SU-DHL-6 (cell line): ENCODE measurements around the gene ARAP3.

Experiments
- H2AFZ ChIP-seq: fragments of 200-600 bp; sonication (generic); 2 replicates; pipeline ENCODE4 v1.6.1; 2014; ENCODE audit warnings: low read depth, mild to moderate bottlenecking, moderate library complexity, mixed read lengths, antibody characterized with exemption, low read length; ENCODE audit not compliant: severe bottlenecking
- H3F3A ChIP-seq: fragments of 200-600 bp; shearing (Covaris generic); 2 replicates; pipeline ENCODE4 v1.6.0; 2016; ENCODE audit warnings: antibody characterized with exemption, mild to moderate bottlenecking; ENCODE audit not compliant: insufficient read depth
- H3K27ac ChIP-seq: fragments of 200-600 bp; sonication (generic); 2 replicates; pipeline ENCODE4 v1.5.1; 2016; ENCODE audit warnings: low read depth, mild to moderate bottlenecking, low read length, moderate library complexity, mixed read lengths
- H3K27me3 ChIP-seq: fragments of 200-600 bp; sonication (generic), shearing (Covaris generic); 2 replicates; pipeline ENCODE4 v1.6.0; 2014; ENCODE audit warnings: mild to moderate bottlenecking, low read length
- H3K36me3 ChIP-seq: fragments of 200-600 bp; sonication (generic); 2 replicates; pipeline ENCODE4 v1.6.1; 2014; ENCODE audit warnings: mild to moderate bottlenecking, low read length, mixed read lengths
- H3K4me2 ChIP-seq: fragments of 300-600, 200-600 bp; shearing (Covaris generic), sonication (generic); 2 replicates; pipeline ENCODE4 v1.6.0; 2014; ENCODE audit warnings: low read length, low read depth, mild to moderate bottlenecking; ENCODE audit not compliant: poor library complexity, severe bottlenecking
- H3K4me3 ChIP-seq: fragments of 200-600 bp; sonication (generic); 2 replicates; pipeline ENCODE4 v1.5.1; 2014; ENCODE audit warnings: antibody characterized with exemption, low read length, mild to moderate bottlenecking, mixed read lengths; ENCODE audit not compliant: insufficient read depth, poor library complexity, severe bottlenecking
- H3K79me2 ChIP-seq: fragments of 200-600 bp; sonication (generic); 2 replicates; pipeline ENCODE4 v1.6.1; 2014; ENCODE audit warnings: mild to moderate bottlenecking, low read length, moderate library complexity; ENCODE audit not compliant: insufficient read depth
- H3K9ac ChIP-seq: fragments of 200-600 bp; sonication (generic); 2 replicates; pipeline ENCODE4 v1.7.0; 2014; ENCODE audit warnings: mild to moderate bottlenecking, low read length
- H3K9me2 ChIP-seq: fragments of 200-600 bp; sonication (generic); replicated peaks from 2 replicates; pipeline ENCODE4 v1.6.1; 2014; ENCODE audit warnings: low read length; ENCODE audit not compliant: insufficient read depth
- H3K9me3 ChIP-seq: fragments of 200-600 bp; sonication (generic); 2 replicates; pipeline ENCODE4 v1.6.1; 2014; ENCODE audit warnings: low read length, mixed read lengths; ENCODE audit not compliant: insufficient read depth
- H4K20me1 ChIP-seq: fragments of 200-600 bp; sonication (generic); 2 replicates; pipeline ENCODE4 v1.6.1; 2014; ENCODE audit warnings: low read depth, mild to moderate bottlenecking, antibody characterized with exemption, low read length, moderate library complexity, mixed read lengths
- CTCF ChIP-seq: fragments of 200-600 bp; sonication (generic); IDR thresholded peaks from one replicate; pipeline ENCODE4 v1.5.1; 2017; ENCODE audit warnings: antibody characterized with exemption, mild to moderate bottlenecking, low read length, moderate library complexity; ENCODE audit not compliant: insufficient read depth, poor library complexity, severe bottlenecking
- EZH2phosphoT487 ChIP-seq: fragments of 200-600 bp; sonication (generic), shearing (Covaris generic); conservative IDR thresholded peaks from 2 replicates; pipeline ENCODE4 v1.6.1; 2018; ENCODE audit warnings: mild to moderate bottlenecking, antibody characterized with exemption, low read length, moderate library complexity, mixed read lengths

The ARAP3 gene

GRCh38 chr5:141630570-141631140 is 51.4 kb downstream of the ARAP3 start:
- H4K20me1 ChIP-seq, result peaks cover 10% of the 10 kb centered on the region
- H3K4me3 ChIP-seq, result no peak overlapping the region
- H3K9me2 ChIP-seq, result no peaks in the 10 kb centered on the region
- H3K27me3 ChIP-seq, result no peaks in the 10 kb centered on the region
- no peak overlapping the region for H3K9ac ChIP-seq
- TF ChIP-seq CTCF (no peak), EZH2phosphoT487 (no peak)
- no peaks in the 10 kb centered on the region for H3K9me3 ChIP-seq
- H3K36me3 ChIP-seq, result peaks cover 33% of the 10 kb centered on the region
- H3F3A ChIP-seq, result no peaks in the 10 kb centered on the region
- peaks cover 59% of the 10 kb centered on the region for H3K79me2 ChIP-seq
- H2AFZ ChIP-seq, result no peak overlapping the region
- H3K27ac ChIP-seq, result no peak overlapping the region
- H3K4me2 ChIP-seq, result no peak overlapping the region

- Histone ChIP-seq H3K4me2 (no peak overlapping the region), H3K9me3 (no peaks in the 10 kb centered on the region), H3K36me3 (peaks cover 44% of the 10 kb centered on the region), H3K79me2 (peaks cover 36% of the 10 kb centered on the region), H3K4me3 (no peak overlapping the region), H3K27ac (no peak overlapping the region), H3F3A (no peaks in the 10 kb centered on the region), H4K20me1 (peaks cover 3% of the 10 kb centered on the region), H3K9ac (no peak overlapping the region), H3K27me3 (no peaks in the 10 kb centered on the region), H3K9me2 (no peaks in the 10 kb centered on the region), H2AFZ (no peak overlapping the region)
- TF ChIP-seq EZH2phosphoT487, result no peak
- no peak for TF ChIP-seq CTCF
Measured at GRCh38 chr5:141628175-141628788, 53.7 kb downstream of the ARAP3 start.

GRCh38 chr5:141623611-141624010 is 58.4 kb downstream of the ARAP3 start:
- TF ChIP-seq EZH2phosphoT487 (no peak), CTCF (no peak)
- Histone ChIP-seq H2AFZ (no peak overlapping the region), H3K9me3 (no peaks in the 10 kb centered on the region), H3K79me2 (no peaks in the 10 kb centered on the region), H4K20me1 (no peaks in the 10 kb centered on the region), H3K27ac (no peak overlapping the region), H3K9me2 (no peaks in the 10 kb centered on the region), H3F3A (peaks cover 16% of the 10 kb centered on the region), H3K4me2 (no peak overlapping the region), H3K27me3 (no peaks in the 10 kb centered on the region), H3K9ac (no peak overlapping the region), H3K4me3 (no peak overlapping the region), H3K36me3 (peaks cover 25% of the 10 kb centered on the region; the same call in 1 of the 2 replicates)
